Measurements from ENCODE around the gene PLA2G4B.

The PLA2G4B gene

GRCh38 chr15:41848631-41849030 lies 10.0 kb downstream of the PLA2G4B start:
- in situ Hi-C loops (cut with MboI; ENCODE audit: low pct_unique_long_range_greater_than_20kb, low sequenced_read_pairs, unreplicated experiment): no loop called here
- no peak for DNase-seq (ENCODE audit: low spot score)
- no peak for TF ChIP-seq CTCF (IDR thresholded peaks at IDR 0.05; ENCODE audit: extremely low read depth, insufficient read depth, missing control alignments)

DNA sequence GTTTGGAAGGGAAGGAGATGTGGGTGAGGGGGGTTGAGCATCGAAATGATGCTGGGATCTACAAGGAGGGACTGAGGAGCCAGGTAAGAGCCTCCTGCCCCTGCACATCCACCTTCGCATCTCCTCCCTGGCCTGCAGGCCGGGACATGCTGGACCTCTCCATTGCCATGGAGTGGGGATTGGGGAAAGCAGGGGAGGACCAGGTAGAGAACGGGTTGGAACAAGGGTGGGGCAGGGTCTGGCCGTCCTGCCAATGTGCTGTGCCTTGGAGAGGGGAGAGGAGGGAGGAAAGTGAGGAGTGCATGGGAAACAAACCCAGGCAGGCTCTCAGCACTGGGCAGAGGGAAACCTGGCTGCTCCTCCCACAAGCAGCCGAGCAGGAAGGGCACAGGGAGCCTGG lies 10.6 kb downstream of the PLA2G4B start:
- in situ Hi-C loops (cut with MboI; ENCODE audit: low pct_unique_long_range_greater_than_20kb, low sequenced_read_pairs, unreplicated experiment): no loop called here
- no peak for DNase-seq (ENCODE audit: low spot score)
- no peak for TF ChIP-seq CTCF (IDR thresholded peaks at IDR 0.05; ENCODE audit: extremely low read depth, insufficient read depth, missing control alignments)

DNA sequence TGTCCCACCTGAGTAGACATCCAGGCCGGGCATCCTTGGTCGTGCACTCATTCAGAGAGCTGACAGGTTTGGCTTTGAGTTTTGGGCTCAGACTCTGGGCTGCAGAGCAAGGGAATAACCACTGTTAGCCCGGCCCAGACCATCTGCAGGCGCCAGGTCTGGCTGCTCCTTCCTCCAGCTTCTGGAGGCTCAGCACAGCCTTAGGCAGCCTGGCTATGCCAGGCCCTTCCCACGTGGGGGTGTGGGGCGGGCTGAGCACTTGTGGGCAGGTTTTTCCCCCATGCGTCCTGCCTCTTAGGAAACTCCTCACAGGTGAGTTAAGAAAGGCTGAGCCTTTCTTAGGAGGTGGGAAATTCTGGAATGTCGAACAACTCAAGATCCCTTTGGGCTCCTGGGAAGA lies 11.2 kb downstream of the PLA2G4B start:
- in situ Hi-C loops (cut with MboI; ENCODE audit: low pct_unique_long_range_greater_than_20kb, low sequenced_read_pairs, unreplicated experiment): no loop called here
- no peak for DNase-seq (ENCODE audit: low spot score)
- TF ChIP-seq CTCF (IDR thresholded peaks at IDR 0.05; ENCODE audit: extremely low read depth, insufficient read depth, missing control alignments): no peak

GRCh38 chr15:41850482-41851166 lies 12.0 kb downstream of the PLA2G4B start:
- no peak for DNase-seq (ENCODE audit: low spot score)
- in situ Hi-C loops (cut with MboI; ENCODE audit: low pct_unique_long_range_greater_than_20kb, low sequenced_read_pairs, unreplicated experiment): no loop called here
- TF ChIP-seq CTCF (IDR thresholded peaks at IDR 0.05; ENCODE audit: extremely low read depth, insufficient read depth, missing control alignments): no peak

DNA sequence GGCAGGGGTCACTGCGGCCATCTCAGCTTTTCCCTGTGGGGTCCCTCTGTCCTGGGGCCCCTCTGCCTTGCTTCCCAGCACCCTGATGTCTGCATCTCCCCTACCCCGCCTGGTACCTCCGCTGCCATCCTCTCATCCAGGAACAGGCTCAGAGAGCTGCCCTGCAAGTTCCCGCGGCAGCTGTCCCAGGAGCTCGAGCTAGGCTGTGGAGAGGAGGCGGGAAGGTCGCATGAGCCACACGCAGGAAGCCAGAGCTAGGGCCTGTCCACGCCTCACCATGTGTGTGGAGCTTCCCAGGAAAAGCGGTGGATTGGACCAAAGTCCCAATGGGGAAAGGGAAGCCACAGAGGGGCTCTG lies 12.5 kb downstream of the PLA2G4B start:
- in situ Hi-C loops (cut with MboI; ENCODE audit: low pct_unique_long_range_greater_than_20kb, low sequenced_read_pairs, unreplicated experiment): no loop called here
- no peak for DNase-seq (ENCODE audit: low spot score)
- TF ChIP-seq CTCF (IDR thresholded peaks at IDR 0.05; ENCODE audit: extremely low read depth, insufficient read depth, missing control alignments): no peak

GRCh38 chr15:41851755-41852370 lies 13.2 kb downstream of the PLA2G4B start:
- in situ Hi-C loops (cut with MboI; ENCODE audit: low pct_unique_long_range_greater_than_20kb, low sequenced_read_pairs, unreplicated experiment): no loop called here
- TF ChIP-seq CTCF (IDR thresholded peaks at IDR 0.05; ENCODE audit: extremely low read depth, insufficient read depth, missing control alignments): no peak
- no peak for DNase-seq (ENCODE audit: low spot score)

All from GM13977 (cell line).